UCSD-AML1 (cell line): ENCODE measurements around the gene SDCBP2.
A peak's percentile ranks its signal among the peaks of the same experiment; 100 is the strongest.

Experiments used
- DNase-seq: peaks from one replicate; lab custom pipeline; 2025; ENCODE audit not compliant: unreplicated experiment; lab: John Stamatoyannopoulos, UW

The SDCBP2 gene

DNA sequence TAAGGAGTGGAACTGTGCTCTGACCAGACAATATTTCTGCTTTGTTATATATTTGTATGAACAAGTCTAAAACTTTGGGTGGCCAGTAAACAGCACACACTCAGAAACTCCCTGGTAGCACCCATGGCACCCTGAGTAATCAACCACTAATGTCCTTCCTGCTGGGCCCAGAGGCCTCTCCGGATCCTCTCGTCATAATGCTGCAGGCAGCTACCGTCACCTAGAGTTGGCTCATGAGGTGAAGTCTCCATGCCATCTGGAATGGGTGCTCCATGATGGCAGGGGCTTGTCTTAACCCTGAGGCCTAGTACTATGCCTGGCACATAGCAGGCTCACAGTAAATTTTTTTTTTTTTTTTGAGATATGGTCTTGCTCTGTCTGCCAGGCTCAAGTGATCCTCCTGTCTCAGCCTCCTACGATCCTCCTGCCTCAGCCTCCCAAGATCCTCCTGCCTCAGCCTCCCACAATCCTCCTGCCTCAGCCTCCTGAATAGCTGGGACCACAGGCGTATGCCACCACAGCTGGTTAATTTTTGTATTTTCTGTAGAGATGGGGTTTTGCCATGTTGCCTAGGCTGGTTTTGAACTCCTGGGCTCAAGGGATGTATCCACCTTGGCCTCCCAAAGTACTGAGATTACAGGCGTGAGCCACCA is 3.0 kb upstream of the SDCBP2 start:
- DNase-seq, result no peak

- no peak for DNase-seq
Measured at GRCh38 chr20:1331101-1331500, 2.2 kb upstream of the SDCBP2 start.

GRCh38 chr20:1330075-1330830 is 1.3 kb upstream of the SDCBP2 start:
- no peak for DNase-seq

- no peak for DNase-seq
Measured at GRCh38 chr20:1327827-1328679, 886 bp downstream of the SDCBP2 start.

- DNase-seq, result peak; percentile 38
Measured at GRCh38 chr20:1327241-1327653, 1.7 kb downstream of the SDCBP2 start.

DNA sequence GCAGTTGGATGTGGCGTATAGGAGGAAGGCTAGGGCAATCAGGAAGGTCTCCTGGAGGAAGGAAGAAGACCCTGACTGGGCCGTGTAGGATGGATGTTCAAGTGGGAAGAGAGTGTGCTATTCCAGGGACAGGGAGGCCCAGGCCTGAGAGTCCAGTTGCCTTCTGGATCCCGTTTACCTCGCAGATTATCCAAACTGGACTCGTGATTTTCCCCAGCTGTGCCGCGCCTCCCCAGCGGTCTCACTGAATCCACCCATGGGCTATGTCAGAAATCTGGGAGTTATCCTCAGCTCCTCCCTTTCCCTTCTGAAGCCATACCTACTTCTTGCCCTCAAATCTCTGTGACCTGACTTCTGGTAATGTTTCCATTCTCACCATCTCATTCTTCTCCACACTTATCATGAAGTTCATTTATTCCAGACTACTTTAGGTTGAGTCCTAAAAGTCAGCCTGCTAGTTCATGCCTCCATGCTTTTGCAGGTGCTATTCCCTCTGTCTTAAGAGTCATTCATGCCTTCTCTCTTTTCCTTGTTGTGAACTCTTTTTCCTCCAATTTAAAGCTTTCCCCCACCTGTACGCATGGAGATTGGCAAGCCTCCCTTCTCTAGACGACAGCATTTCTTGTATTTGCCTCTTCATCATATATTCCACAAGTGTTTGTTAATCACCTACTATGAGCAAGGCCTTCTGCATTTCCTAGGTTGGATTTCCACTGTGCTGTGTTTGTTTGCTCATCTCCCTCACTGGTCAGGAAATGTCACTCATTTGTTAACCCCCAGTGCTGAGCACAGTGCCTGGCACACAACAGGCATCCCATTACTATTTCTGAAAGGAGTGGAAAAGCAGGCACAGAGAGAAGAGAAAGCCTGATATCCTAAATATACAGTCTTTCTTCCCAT is 2.7 kb downstream of the SDCBP2 start:
- no peak for DNase-seq

- DNase-seq, result peak; percentile 97
Measured at GRCh38 chr20:1325173-1326030, 3.5 kb downstream of the SDCBP2 start.

GRCh38 chr20:1324598-1325172 is 4.3 kb downstream of the SDCBP2 start:
- DNase-seq, result no peak

GRCh38 chr20:1323830-1324597 is 4.9 kb downstream of the SDCBP2 start:
- DNase-seq, result no peak

GRCh38 chr20:1323256-1323655 is 5.7 kb downstream of the SDCBP2 start:
- no peak for DNase-seq

DNA sequence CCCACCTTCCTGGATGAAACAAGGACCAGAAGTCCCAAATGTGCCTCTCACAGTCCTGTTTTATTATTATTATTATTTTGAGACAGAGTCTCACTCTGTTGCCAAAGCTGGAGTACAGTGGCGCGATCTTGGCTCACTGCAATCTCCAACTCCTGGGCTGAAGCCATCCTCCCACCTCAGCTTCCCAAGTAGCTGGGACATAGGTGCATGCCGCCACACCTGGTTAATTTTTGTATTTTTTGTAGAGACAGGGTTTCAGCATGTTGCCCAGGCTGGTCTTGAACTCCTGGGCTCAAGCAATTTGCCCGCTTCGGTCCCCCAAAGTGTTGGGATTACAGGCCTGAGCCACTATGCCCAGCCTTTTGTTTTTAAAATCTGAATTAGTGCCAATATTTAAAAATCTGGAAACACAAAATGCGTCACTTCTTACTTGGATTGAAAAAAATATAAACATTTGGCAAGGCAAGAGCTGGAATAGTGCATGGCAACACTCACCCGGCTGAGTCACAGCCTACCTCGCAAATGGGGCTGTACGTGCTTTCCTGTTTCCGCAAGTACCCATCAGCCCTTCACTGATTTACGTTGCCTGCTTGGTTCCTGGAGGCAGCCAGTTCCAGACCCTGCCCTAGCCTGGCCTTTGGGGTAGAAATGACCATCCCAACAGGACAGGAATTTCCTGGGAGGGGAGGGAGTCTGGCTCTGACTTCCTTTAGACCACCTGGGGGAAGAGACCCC is 6.3 kb downstream of the SDCBP2 start:
- no peak for DNase-seq

DNA sequence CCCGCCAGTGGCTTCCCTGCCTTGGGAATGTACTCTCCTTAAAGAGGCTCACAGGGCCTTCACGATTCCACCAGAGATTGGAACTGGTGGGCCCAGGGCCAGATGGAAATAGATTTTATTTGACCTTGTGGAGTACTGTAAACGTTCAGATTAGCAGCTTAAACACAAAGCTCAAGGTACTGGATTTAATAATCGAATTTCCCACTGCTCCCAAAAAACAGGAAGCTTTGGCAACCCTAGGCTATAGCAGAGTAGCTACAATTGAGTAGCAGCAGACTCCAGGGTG is 7.3 kb downstream of the SDCBP2 start:
- DNase-seq, result no peak

DNA sequence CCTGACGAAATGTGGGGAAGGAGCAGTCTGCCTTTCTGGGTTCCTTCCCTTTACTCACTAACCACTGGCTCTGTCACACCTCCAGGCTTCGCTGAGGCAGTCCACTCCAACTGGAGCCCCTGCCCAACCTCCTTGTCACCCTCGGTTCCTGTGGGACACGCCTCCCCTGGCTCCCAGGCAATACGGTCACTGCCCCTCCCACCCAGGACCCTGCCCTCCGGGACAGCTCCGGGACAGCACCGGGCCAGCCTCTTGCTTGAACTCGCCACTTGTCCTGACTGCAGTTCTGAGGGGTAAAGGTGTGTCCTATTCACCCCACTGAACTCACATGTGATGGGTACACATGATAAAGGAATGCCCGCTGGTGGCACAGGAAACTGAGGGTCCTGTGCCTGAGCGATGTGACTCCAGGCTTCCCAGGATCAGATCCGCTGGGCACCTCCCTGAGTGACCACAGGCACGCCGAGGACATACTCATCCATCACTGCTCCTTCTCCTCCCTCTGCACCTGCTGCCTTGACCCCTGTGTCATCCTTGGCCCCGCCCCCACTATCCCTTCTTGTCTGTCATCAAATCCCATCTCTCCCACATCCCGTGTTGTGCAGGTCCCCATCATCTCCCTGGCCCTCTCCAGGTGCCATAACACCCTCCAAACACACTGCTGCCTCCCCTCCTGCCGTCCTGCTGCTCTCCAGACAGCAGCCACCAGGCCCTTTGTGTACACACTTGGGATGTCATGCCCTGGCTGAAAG is 7.9 kb downstream of the SDCBP2 start:
- no peak for DNase-seq

- no peak for DNase-seq
Measured at GRCh38 chr20:1320016-1320415, 8.9 kb downstream of the SDCBP2 start.

DNA sequence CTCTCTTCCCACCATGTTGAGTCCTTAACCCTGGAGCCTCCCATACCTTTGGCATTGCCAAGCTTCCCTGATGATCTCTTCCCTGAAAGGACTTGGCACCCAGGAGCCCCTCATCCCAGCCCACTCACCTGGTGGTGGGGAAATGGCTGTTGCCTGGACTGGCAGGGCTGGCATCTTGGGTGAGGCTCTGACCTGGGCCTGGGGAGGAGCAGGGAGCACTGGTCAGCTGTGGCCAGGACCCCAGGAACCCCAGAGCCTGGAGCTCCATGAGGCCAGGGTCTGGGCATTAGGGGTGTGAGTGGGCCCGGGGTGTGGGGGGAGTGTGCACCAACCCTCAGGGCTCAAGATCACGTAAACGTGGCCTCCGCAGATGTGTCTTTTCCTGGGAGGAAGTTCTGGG is 9.5 kb downstream of the SDCBP2 start:
- DNase-seq, result no peak

DNA sequence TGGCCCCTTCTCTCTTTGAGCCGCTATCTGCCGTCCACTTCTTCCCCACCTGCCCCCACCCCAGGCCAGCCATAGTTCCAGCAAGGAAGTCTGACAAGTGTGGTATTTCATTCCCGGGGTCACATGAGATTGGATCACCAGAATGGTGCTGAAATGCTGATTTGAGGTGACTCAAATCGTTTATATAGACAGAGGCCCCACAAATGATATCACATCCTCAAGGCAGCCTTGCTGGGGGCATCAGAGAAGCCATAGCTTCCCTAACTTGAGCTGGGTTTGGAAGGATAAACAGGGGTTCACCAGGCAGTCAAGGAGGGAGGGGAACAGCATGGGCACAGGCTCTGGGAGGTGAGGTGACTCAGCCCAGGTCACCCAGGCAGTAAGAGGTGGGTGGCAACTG is 9.9 kb downstream of the SDCBP2 start:
- DNase-seq, result no peak

GRCh38 chr20:1317545-1318255 is 11.2 kb downstream of the SDCBP2 start:
- no peak for DNase-seq
